ENCODE results near the gene CPOX. TPM values are rescaled to one million over a fixed set of nuclear protein-coding genes. Genes with fewer than 3 reads are reported as not detected.

Gene CPOX
- total and polyA plus RNA-seq, 10 of the 15 experiments (the other 5 are each of a cell fraction or from before 2014, with no cell fraction given), result 40.7 to 72.6 (median 64.5) TPM

DNA sequence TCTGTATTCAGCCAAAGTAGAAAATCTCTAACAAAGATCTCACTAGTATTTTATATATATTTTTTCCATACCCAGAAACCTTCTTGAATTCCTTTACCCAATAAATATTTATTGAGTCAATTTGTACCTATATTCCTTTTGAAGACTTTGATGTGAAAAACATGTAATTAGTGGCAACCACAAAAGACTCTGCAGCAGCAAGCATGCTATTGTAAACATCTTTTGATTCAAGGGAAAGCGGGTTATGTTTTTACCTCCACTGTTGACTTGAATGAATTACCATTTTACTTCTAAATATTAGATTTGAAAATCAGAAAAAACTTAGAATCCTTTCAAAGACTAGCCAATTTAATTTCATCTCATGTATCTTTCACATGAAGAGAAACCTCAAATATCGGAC, 59.2 kb downstream of the CPOX start:
- FAIRE-seq (no peak), ATAC-seq (no peak), DNase-seq (ENCODE audit: low read depth, low spot score) (no peak)
- POLR2A ChIA-PET, result interaction anchor here (0.8 to 11.8 kb wide), 4 partner anchors 11 to 59 kb away, joined by 3 to 350 read pairs (median 4); partner anchors contain the start of genes CLDND1 and CPOX
- H3K4me3 ChIP-seq, result peak overlapping the region; percentile 81
- no peaks in the 10 kb centered on the region for H3K9me3 ChIP-seq (replicated peaks; ENCODE audit: control insufficient read depth, insufficient read depth, low read length)
- no peaks in the 10 kb centered on the region for H3K27me3 ChIP-seq (replicated peaks in 1 of 2; ENCODE audit: control insufficient read depth in 2 of 2, insufficient read depth in 2 of 2, low read length in 1 of 2)
- no peak overlapping the region for H2AFZ ChIP-seq (ENCODE audit: control insufficient read depth, low read depth, low read length)
- WGBS (ENCODE audit: insufficient coverage, insufficient replicate concordance, low lambda C conversion rate, missing lambda C conversion rate), result 0% methylated on average over 2 of the region's 2 CpGs
- in situ Hi-C loops (cut with MboI), result no loop called here
- intact Hi-C loops (cut with micrococcal nuclease; ENCODE audit: unreplicated experiment), result loop anchor here (5.0 kb wide), 1 partner anchor 198 kb away; no protein-coding TSS in a partner anchor
- H3K36me3 ChIP-seq (ENCODE audit: control insufficient read depth in 2 of 2, insufficient read depth in 2 of 2, low read length in 1 of 2), result peaks cover 3 to 4% of the 10 kb centered on the region in 2 experiments; a peak in 3 of 4 replicates
- H4K20me1 ChIP-seq (ENCODE audit: control insufficient read depth, insufficient read depth), result no peaks in the 10 kb centered on the region
- RAD21 ChIA-PET (ENCODE audit: unreplicated experiment), result interaction anchor here (0.7 to 13.1 kb wide), 8 partner anchors 9 to 206 kb away, joined by 3 to 511 read pairs (median 4); no protein-coding TSS in a partner anchor
- H3K27ac ChIP-seq (ENCODE audit: control insufficient read depth, insufficient read depth), result peak overlapping the region; percentile 97
- peaks cover 96% of the 10 kb centered on the region for H3K79me2 ChIP-seq (ENCODE audit: control insufficient read depth, insufficient read depth, low read length)
- peak overlapping the region; percentile 94 for H3K9ac ChIP-seq (ENCODE audit: control insufficient read depth, insufficient read depth, low read length)
- peaks cover 4% of the 10 kb centered on the region; the same call in 1 of the 2 replicates for H3K4me1 ChIP-seq (ENCODE audit: control insufficient read depth, insufficient read depth, low read length)
- BruUV-seq (replicated peaks), result no TSS peak
- SMC1A ChIA-PET (ENCODE audit: uncharacterized antibody, unreplicated experiment), result interaction anchor here (1.7 to 13.1 kb wide), 4 partner anchors 10 to 60 kb away, joined by 3 to 603 read pairs (median 26); partner anchors contain the start of genes CLDND1 and CPOX
- H3K4me2 ChIP-seq (ENCODE audit: control insufficient read depth, insufficient read depth), result no peak overlapping the region
- CTCF ChIA-PET, result interaction anchor here (2.3 to 6.3 kb wide), 5 partner anchors 12 to 38 kb away, joined by 6 to 40 read pairs (median 24); no protein-coding TSS in a partner anchor
- no peak for TF ChIP-seq MEF2A (IDR thresholded peaks at IDR 0.05; ENCODE audit: insufficient read depth, low read depth, low read length)
- no peak for TF ChIP-seq TARDBP (IDR thresholded peaks at IDR 0.05; ENCODE audit: borderline replicate concordance)
- TF ChIP-seq, protein P1, sequence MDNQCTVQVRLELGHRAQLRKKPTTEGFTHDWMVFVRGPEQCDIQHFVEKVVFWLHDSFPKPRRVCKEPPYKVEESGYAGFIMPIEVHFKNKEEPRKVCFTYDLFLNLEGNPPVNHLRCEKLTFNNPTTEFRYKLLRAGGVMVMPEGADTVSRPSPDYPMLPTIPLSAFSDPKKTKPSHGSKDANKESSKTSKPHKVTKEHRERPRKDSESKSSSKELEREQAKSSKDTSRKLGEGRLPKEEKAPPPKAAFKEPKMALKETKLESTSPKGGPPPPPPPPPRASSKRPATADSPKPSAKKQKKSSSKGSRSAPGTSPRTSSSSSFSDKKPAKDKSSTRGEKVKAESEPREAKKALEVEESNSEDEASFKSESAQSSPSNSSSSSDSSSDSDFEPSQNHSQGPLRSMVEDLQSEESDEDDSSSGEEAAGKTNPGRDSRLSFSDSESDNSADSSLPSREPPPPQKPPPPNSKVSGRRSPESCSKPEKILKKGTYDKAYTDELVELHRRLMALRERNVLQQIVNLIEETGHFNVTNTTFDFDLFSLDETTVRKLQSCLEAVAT (IDR thresholded peaks at IDR 0.05), result 0 out of 2 replicates have a peak, but pooled peaks have one; percentile 4
- TF ChIP-seq, protein P2, sequence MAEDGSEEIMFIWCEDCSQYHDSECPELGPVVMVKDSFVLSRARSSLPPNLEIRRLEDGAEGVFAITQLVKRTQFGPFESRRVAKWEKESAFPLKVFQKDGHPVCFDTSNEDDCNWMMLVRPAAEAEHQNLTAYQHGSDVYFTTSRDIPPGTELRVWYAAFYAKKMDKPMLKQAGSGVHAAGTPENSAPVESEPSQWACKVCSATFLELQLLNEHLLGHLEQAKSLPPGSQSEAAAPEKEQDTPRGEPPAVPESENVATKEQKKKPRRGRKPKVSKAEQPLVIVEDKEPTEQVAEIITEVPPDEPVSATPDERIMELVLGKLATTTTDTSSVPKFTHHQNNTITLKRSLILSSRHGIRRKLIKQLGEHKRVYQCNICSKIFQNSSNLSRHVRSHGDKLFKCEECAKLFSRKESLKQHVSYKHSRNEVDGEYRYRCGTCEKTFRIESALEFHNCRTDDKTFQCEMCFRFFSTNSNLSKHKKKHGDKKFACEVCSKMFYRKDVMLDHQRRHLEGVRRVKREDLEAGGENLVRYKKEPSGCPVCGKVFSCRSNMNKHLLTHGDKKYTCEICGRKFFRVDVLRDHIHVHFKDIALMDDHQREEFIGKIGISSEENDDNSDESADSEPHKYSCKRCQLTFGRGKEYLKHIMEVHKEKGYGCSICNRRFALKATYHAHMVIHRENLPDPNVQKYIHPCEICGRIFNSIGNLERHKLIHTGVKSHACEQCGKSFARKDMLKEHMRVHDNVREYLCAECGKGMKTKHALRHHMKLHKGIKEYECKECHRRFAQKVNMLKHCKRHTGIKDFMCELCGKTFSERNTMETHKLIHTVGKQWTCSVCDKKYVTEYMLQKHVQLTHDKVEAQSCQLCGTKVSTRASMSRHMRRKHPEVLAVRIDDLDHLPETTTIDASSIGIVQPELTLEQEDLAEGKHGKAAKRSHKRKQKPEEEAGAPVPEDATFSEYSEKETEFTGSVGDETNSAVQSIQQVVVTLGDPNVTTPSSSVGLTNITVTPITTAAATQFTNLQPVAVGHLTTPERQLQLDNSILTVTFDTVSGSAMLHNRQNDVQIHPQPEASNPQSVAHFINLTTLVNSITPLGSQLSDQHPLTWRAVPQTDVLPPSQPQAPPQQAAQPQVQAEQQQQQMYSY (CRISPR knock-in tag; IDR thresholded peaks at IDR 0.05), result no peak
- TF ChIP-seq SMARCA5 (IDR thresholded peaks at IDR 0.05), result no peak
- no peak for TF ChIP-seq NFIC (IDR thresholded peaks at IDR 0.05; ENCODE audit: low read depth, low read length)
- no peak for TF ChIP-seq KDM1A (IDR thresholded peaks at IDR 0.05; ENCODE audit: borderline replicate concordance)
- TF ChIP-seq ASH2L (IDR thresholded peaks at IDR 0.05; ENCODE audit: borderline replicate concordance, low read depth), result no peak
- no peak for TF ChIP-seq NFYB (IDR thresholded peaks at IDR 0.05; ENCODE audit: insufficient read depth, low read depth, low read length)
- TF ChIP-seq, protein P3, sequence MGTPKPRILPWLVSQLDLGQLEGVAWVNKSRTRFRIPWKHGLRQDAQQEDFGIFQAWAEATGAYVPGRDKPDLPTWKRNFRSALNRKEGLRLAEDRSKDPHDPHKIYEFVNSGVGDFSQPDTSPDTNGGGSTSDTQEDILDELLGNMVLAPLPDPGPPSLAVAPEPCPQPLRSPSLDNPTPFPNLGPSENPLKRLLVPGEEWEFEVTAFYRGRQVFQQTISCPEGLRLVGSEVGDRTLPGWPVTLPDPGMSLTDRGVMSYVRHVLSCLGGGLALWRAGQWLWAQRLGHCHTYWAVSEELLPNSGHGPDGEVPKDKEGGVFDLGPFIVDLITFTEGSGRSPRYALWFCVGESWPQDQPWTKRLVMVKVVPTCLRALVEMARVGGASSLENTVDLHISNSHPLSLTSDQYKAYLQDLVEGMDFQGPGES (IDR thresholded peaks at IDR 0.05), result no peak
- no peak for TF ChIP-seq HDGF (IDR thresholded peaks at IDR 0.05)
- TF ChIP-seq, protein P4, sequence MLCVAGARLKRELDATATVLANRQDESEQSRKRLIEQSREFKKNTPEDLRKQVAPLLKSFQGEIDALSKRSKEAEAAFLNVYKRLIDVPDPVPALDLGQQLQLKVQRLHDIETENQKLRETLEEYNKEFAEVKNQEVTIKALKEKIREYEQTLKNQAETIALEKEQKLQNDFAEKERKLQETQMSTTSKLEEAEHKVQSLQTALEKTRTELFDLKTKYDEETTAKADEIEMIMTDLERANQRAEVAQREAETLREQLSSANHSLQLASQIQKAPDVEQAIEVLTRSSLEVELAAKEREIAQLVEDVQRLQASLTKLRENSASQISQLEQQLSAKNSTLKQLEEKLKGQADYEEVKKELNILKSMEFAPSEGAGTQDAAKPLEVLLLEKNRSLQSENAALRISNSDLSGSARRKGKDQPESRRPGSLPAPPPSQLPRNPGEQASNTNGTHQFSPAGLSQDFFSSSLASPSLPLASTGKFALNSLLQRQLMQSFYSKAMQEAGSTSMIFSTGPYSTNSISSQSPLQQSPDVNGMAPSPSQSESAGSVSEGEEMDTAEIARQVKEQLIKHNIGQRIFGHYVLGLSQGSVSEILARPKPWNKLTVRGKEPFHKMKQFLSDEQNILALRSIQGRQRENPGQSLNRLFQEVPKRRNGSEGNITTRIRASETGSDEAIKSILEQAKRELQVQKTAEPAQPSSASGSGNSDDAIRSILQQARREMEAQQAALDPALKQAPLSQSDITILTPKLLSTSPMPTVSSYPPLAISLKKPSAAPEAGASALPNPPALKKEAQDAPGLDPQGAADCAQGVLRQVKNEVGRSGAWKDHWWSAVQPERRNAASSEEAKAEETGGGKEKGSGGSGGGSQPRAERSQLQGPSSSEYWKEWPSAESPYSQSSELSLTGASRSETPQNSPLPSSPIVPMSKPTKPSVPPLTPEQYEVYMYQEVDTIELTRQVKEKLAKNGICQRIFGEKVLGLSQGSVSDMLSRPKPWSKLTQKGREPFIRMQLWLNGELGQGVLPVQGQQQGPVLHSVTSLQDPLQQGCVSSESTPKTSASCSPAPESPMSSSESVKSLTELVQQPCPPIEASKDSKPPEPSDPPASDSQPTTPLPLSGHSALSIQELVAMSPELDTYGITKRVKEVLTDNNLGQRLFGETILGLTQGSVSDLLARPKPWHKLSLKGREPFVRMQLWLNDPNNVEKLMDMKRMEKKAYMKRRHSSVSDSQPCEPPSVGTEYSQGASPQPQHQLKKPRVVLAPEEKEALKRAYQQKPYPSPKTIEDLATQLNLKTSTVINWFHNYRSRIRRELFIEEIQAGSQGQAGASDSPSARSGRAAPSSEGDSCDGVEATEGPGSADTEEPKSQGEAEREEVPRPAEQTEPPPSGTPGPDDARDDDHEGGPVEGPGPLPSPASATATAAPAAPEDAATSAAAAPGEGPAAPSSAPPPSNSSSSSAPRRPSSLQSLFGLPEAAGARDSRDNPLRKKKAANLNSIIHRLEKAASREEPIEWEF (IDR thresholded peaks at IDR 0.05; ENCODE audit: insufficient replicate concordance, low read depth, low read length), result no peak

All from GM12878 (cell line).